ENCODE results near the gene SUPT20HL2. TPM values are rescaled to one million over a fixed set of nuclear protein-coding genes. Genes with fewer than 3 reads are reported as not detected.
"Not testable (repeated sequence)": the region's sequence is repeated elsewhere in the genome, so short reads cannot be mapped to it uniquely, and the experiment has no call there.

Gene SUPT20HL2
- not detected for polyA plus RNA-seq (ENCODE audit: low read depth in 6 of 6)

GRCh38 chrX:24314019-24314635 lies at the start of gene SUPT20HL2:
Gene SUPT20HL2 (minus strand): TSS chrX:24314069. CDS start chrX:24313315, 754 bp downstream.
- no peak for DNase-seq
- Mint-ChIP-seq H3K36me3 (no peaks in the 10 kb centered on the region), H3K27me3 (peaks cover 0 to 15% (median 11%) of the 10 kb centered on the region in 3 donors), H3K9me3 (no peaks in the 10 kb centered on the region), H3K27ac (no peak within 1 kb of the TSS), H3K4me3 (no peak within 1 kb of the TSS), H3K4me1 (peaks cover 0 to 3% (median 0%) of the 10 kb centered on the region in 3 donors)
- no peak for ATAC-seq (ENCODE audit: low read depth in 2 of 2)

GRCh38 chrX:24362089-24362745 lies 48.3 kb upstream of the SUPT20HL2 start:
- H3K9me3 Mint-ChIP-seq; ATAC-seq (ENCODE audit: low read depth in 2 of 2); H3K36me3 Mint-ChIP-seq; H3K4me1 Mint-ChIP-seq; DNase-seq; H3K27ac Mint-ChIP-seq; H3K4me3 Mint-ChIP-seq; H3K27me3 Mint-ChIP-seq: not testable (repeated sequence)

- no peak for DNase-seq
- Mint-ChIP-seq H3K27ac (peak within 1 kb of the TSS in 2 of 6 donors; percentile 13 to 85), H3K4me1 (no peaks in the 10 kb centered on the region), H3K9me3 (peaks cover 0 to 4% (median 0%) of the 10 kb centered on the region in 7 donors), H3K27me3 (no peaks in the 10 kb centered on the region), H3K36me3 (no peaks in the 10 kb centered on the region), H3K4me3 (no peak within 1 kb of the TSS)
- no peak for ATAC-seq (ENCODE audit: low read depth in 2 of 2)
Observed at GRCh38 chrX:24360272-24360671, 46.4 kb upstream of the SUPT20HL2 start, which contains the start of gene SUPT20HL1. Gene SUPT20HL1 (plus strand): TSS chrX:24360639. CDS start chrX:24362761, 2,122 bp downstream.

GRCh38 chrX:24357106-24357505 lies 43.2 kb upstream of the SUPT20HL2 start:
- H3K4me3 Mint-ChIP-seq, result no peak overlapping the region
- peaks cover 0 to 4% (median 0%) of the 10 kb centered on the region in 7 donors for H3K9me3 Mint-ChIP-seq
- DNase-seq (no peak), ATAC-seq (ENCODE audit: low read depth in 2 of 2) (no peak)
- H3K27ac Mint-ChIP-seq, result no peak overlapping the region
- no peaks in the 10 kb centered on the region for H3K4me1 Mint-ChIP-seq
- no peaks in the 10 kb centered on the region for H3K36me3 Mint-ChIP-seq
- H3K27me3 Mint-ChIP-seq, result no peaks in the 10 kb centered on the region

GRCh38 chrX:24355095-24355494 lies 41.2 kb upstream of the SUPT20HL2 start:
- H3K4me3 Mint-ChIP-seq, result no peak overlapping the region
- ATAC-seq (ENCODE audit: low read depth in 2 of 2), result no peak
- peaks cover 0 to 4% (median 0%) of the 10 kb centered on the region in 7 donors for H3K9me3 Mint-ChIP-seq
- H3K4me1 Mint-ChIP-seq, result no peaks in the 10 kb centered on the region
- H3K36me3 Mint-ChIP-seq, result no peaks in the 10 kb centered on the region
- DNase-seq, result no peak
- H3K27ac Mint-ChIP-seq, result peak overlapping the region in 1 of 6 donors; percentile 38
- no peaks in the 10 kb centered on the region for H3K27me3 Mint-ChIP-seq

- Mint-ChIP-seq H3K27ac (no peak overlapping the region), H3K4me1 (no peaks in the 10 kb centered on the region), H3K4me3 (no peak overlapping the region), H3K27me3 (no peaks in the 10 kb centered on the region), H3K9me3 (no peaks in the 10 kb centered on the region), H3K36me3 (no peaks in the 10 kb centered on the region)
- ATAC-seq (ENCODE audit: low read depth in 2 of 2), result no peak
- DNase-seq, result no peak
Observed at GRCh38 chrX:24350217-24350616, 36.3 kb upstream of the SUPT20HL2 start.

- H3K4me1 Mint-ChIP-seq, result peaks cover 0 to 6% (median 0%) of the 10 kb centered on the region in 3 donors
- no peak for ATAC-seq (ENCODE audit: low read depth in 2 of 2)
Observed at GRCh38 chrX:24347881-24348280, 34.0 kb upstream of the SUPT20HL2 start.

GRCh38 chrX:24343719-24344118 lies 29.9 kb upstream of the SUPT20HL2 start:
- DNase-seq (no peak), ATAC-seq (ENCODE audit: low read depth in 2 of 2) (peak in 1 of 2 donors; percentile 52)
- peaks cover 0 to 11% (median 9%) of the 10 kb centered on the region in 3 donors for H3K27me3 Mint-ChIP-seq
- peaks cover 0 to 6% (median 0%) of the 10 kb centered on the region in 3 donors for H3K4me1 Mint-ChIP-seq
- peak overlapping the region in 2 of 8 donors; percentile 1 to 79 for H3K4me3 Mint-ChIP-seq
- no peak overlapping the region for H3K27ac Mint-ChIP-seq
- no peaks in the 10 kb centered on the region for H3K36me3 Mint-ChIP-seq
- peaks cover 0 to 4% (median 0%) of the 10 kb centered on the region in 7 donors for H3K9me3 Mint-ChIP-seq

More at GRCh38 chrX:24347881-24348280, 34.0 kb upstream of the SUPT20HL2 start:
- no peak for DNase-seq
- H3K4me3 Mint-ChIP-seq, result no peak overlapping the region
- no peaks in the 10 kb centered on the region for H3K36me3 Mint-ChIP-seq
- H3K9me3 Mint-ChIP-seq, result no peaks in the 10 kb centered on the region
- H3K27me3 Mint-ChIP-seq, result no peaks in the 10 kb centered on the region
- no peak overlapping the region for H3K27ac Mint-ChIP-seq

- no peaks in the 10 kb centered on the region for H3K36me3 Mint-ChIP-seq
Observed at GRCh38 chrX:24341795-24342194, 27.9 kb upstream of the SUPT20HL2 start.

GRCh38 chrX:24340501-24340900 lies 26.6 kb upstream of the SUPT20HL2 start:
- Mint-ChIP-seq H3K9me3 (peaks cover 0 to 4% (median 0%) of the 10 kb centered on the region in 7 donors), H3K36me3 (no peaks in the 10 kb centered on the region), H3K27ac (no peak overlapping the region), H3K4me1 (peaks cover 0 to 6% (median 0%) of the 10 kb centered on the region in 3 donors), H3K27me3 (peaks cover 0 to 11% (median 9%) of the 10 kb centered on the region in 3 donors), H3K4me3 (no peak overlapping the region)
- DNase-seq, result no peak
- no peak for ATAC-seq (ENCODE audit: low read depth in 2 of 2)

More at GRCh38 chrX:24341795-24342194, 27.9 kb upstream of the SUPT20HL2 start:
- H3K4me1 Mint-ChIP-seq, result peaks cover 0 to 6% (median 0%) of the 10 kb centered on the region in 3 donors
- no peak for DNase-seq
- peaks cover 0 to 11% (median 9%) of the 10 kb centered on the region in 3 donors for H3K27me3 Mint-ChIP-seq
- H3K27ac Mint-ChIP-seq, result no peak overlapping the region
- H3K4me3 Mint-ChIP-seq, result no peak overlapping the region
- peaks cover 0 to 4% (median 0%) of the 10 kb centered on the region in 7 donors for H3K9me3 Mint-ChIP-seq
- no peak for ATAC-seq (ENCODE audit: low read depth in 2 of 2)

- ATAC-seq (ENCODE audit: low read depth in 2 of 2), result no peak
- no peaks in the 10 kb centered on the region for H3K36me3 Mint-ChIP-seq
- no peak for DNase-seq
- H3K4me1 Mint-ChIP-seq, result peaks cover 0 to 6% (median 0%) of the 10 kb centered on the region in 3 donors
- H3K27ac Mint-ChIP-seq, result no peak overlapping the region
- H3K9me3 Mint-ChIP-seq, result peaks cover 0 to 4% (median 0%) of the 10 kb centered on the region in 7 donors
- no peak overlapping the region for H3K4me3 Mint-ChIP-seq
- peaks cover 0 to 11% (median 9%) of the 10 kb centered on the region in 3 donors for H3K27me3 Mint-ChIP-seq
Observed at GRCh38 chrX:24339911-24340310, 26.0 kb upstream of the SUPT20HL2 start.

GRCh38 chrX:24335871-24336270 lies 22.0 kb upstream of the SUPT20HL2 start:
- H3K27ac Mint-ChIP-seq, result no peak overlapping the region
- peaks cover 0 to 8% of the 10 kb centered on the region in 2 donors for H3K36me3 Mint-ChIP-seq
- H3K27me3 Mint-ChIP-seq, result peaks cover 0 to 19% (median 7%) of the 10 kb centered on the region in 3 donors
- no peak for ATAC-seq (ENCODE audit: low read depth in 2 of 2)
- peaks cover 0 to 13% (median 9%) of the 10 kb centered on the region in 7 donors for H3K9me3 Mint-ChIP-seq
- no peak overlapping the region for H3K4me3 Mint-ChIP-seq
- no peak for DNase-seq
- no peaks in the 10 kb centered on the region for H3K4me1 Mint-ChIP-seq

GRCh38 chrX:24334461-24334860 lies 20.6 kb upstream of the SUPT20HL2 start:
- Mint-ChIP-seq H3K36me3 (peaks cover 0 to 8% of the 10 kb centered on the region in 2 donors), H3K4me1 (no peaks in the 10 kb centered on the region), H3K27me3 (peaks cover 0 to 14% (median 0%) of the 10 kb centered on the region in 3 donors), H3K27ac (no peak overlapping the region), H3K9me3 (peaks cover 0 to 13% (median 6%) of the 10 kb centered on the region in 7 donors), H3K4me3 (no peak overlapping the region)
- DNase-seq, result no peak
- no peak for ATAC-seq (ENCODE audit: low read depth in 2 of 2)

- Mint-ChIP-seq H3K4me1 (no peaks in the 10 kb centered on the region), H3K27me3 (peaks cover 0 to 14% (median 0%) of the 10 kb centered on the region in 3 donors), H3K36me3 (peaks cover 0 to 8% of the 10 kb centered on the region in 2 donors), H3K27ac (no peak overlapping the region), H3K4me3 (no peak overlapping the region), H3K9me3 (peaks cover 0 to 13% (median 6%) of the 10 kb centered on the region in 7 donors)
- no peak for DNase-seq
- ATAC-seq (ENCODE audit: low read depth in 2 of 2), result no peak
Observed at GRCh38 chrX:24333371-24333770, 19.5 kb upstream of the SUPT20HL2 start.
